NCI-H2196 treated with DMSO at 0.1 percent for 48 hours (cell line): ENCODE results near the gene C20orf96.
"Not testable (repeated sequence)": the region's sequence is repeated elsewhere in the genome, so short reads cannot be mapped to it uniquely, and the experiment has no call there.

Experiments used
- DNase-seq: peaks from one replicate; lab custom pipeline; 2025; ENCODE audit not compliant: unreplicated experiment; lab: John Stamatoyannopoulos, UW

C20orf96 gene

DNA sequence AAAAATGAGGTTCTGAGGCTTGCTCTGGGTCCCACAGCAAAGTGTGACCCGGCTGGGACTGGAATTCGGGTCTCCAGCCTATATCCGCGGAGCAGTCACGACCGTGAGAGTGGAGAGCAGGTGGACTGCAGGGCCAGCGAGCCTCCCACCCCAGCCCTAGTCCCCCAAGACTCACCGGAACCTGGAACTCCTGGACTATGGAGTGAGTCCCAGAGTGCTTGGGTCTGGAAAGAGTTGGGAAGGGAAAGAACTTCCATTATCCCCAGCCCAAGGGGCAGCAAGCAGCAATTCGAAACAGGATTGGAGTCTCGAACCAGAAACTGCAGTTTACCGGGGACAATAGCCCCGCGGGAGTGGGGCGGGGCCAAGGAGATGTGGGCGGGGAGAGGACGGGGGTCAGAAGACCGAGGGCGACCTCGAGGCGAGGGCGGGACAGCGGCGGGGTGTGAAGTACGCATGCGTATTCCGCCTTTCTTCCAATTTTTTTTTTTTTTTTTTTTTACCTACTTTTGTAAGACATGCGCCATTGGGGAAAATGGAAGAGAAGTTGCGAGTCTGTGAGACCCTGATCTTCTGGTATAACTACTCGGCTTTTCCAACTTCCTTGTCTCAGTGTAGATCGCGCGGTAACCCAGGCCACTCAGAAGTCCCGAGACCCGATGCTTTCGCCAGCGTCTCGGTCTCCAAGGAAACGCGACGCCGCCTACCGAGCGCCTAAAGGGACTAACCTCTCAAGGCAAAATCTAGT, at the start of gene C20orf96:
Gene C20orf96 (minus strand): TSS at position 667 of the 748 bp plus-strand sequence. CDS start 140 bp downstream, at position 527.
- peak; percentile 91 for DNase-seq

GRCh38 chr20:336040-336439, 45.5 kb upstream of the C20orf96 start:
- DNase-seq = not testable (repeated sequence)

DNA sequence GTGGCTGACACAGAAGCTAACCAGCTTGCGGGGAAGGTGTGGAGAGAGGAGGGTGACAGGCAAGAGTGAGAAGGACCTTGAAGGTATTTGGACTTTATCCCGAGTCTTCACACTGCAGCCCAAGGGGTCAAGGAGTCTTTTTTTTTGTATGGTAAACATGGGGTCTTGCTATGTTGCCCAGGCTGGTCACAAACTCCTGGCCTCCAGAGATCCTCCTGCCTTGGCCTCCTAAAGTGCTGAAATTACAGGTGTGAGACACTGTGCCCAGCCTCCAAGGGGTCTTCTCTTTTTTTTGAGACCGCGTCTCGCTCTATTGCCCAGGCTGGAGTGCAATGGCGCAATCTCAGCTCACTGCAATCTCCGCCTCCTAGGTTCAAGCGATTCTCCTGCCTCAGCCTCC, 44.0 kb upstream of the C20orf96 start:
- DNase-seq = no peak

- peak; percentile 48 for DNase-seq
Observed at GRCh38 chr20:330233-331149, 39.9 kb upstream of the C20orf96 start.

DNA sequence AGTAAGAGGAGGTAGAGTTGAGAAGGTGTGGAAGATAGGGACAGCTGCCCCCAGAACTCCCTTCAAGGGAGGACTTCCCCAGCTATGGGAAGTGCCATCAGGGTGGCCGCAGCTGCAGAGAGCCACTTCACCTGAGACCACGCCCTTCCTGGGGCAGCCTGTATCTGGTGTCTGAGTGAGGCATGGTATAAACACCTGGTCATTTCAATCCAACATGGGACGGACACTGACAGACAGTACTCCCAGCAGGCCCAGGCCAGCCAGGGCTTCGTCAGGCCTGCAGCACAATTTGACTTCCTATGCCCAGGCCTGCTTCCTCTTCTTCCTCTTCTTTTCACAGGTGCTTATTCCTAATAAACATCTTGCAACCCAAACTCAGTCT, 39.3 kb upstream of the C20orf96 start:
- no peak for DNase-seq

GRCh38 chr20:328975-329695, 38.6 kb upstream of the C20orf96 start:
- DNase-seq = no peak

DNA sequence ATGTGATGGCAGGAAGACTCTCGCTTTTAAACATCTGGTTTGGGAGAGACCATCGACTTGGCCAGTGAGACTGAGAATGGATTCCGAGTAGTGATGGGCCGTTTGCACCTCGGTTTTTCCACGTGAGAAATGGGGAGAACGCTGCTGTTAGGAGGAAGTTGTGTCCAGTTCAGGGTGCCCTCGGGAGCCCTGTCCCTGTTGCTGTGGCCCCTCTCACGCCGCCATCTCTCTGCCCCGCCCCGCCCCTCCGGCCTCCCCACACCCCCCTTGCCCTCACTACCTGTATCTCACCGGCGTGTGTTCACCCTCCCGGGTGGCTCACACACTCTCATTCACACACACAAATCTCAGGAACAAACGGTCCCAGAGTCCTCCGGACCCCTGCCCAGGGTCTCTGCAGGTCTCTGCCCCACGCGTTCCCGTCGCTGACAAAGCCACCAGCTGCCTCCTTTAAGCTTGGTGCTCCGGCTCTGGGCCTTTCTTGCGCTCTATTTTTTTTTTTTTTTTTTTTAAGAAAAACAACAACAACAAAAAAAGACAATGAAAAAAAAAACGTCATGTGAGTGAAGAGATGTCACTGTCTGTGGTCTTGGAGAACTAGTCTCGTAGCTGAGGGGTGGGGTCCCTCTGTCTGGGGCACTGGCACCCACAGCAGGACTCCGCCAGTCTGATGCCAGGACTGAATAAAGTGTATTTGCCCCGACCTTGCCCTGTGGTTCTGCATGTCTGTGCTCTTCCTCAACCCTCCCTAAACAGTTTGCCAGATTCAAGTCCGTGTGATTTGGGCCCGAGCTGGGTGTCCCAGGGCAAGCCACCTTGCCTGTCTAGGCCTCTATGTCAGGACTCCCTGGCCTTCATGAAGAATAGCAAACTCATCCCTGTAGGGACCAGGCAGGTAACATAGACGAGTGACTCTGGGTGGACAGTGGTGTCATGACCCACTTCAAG, 37.8 kb upstream of the C20orf96 start:
- no peak for DNase-seq

- DNase-seq = peak; percentile 81
Observed at GRCh38 chr20:327186-328026, 36.9 kb upstream of the C20orf96 start.

GRCh38 chr20:326645-327185, 36.2 kb upstream of the C20orf96 start:
- no peak for DNase-seq

DNA sequence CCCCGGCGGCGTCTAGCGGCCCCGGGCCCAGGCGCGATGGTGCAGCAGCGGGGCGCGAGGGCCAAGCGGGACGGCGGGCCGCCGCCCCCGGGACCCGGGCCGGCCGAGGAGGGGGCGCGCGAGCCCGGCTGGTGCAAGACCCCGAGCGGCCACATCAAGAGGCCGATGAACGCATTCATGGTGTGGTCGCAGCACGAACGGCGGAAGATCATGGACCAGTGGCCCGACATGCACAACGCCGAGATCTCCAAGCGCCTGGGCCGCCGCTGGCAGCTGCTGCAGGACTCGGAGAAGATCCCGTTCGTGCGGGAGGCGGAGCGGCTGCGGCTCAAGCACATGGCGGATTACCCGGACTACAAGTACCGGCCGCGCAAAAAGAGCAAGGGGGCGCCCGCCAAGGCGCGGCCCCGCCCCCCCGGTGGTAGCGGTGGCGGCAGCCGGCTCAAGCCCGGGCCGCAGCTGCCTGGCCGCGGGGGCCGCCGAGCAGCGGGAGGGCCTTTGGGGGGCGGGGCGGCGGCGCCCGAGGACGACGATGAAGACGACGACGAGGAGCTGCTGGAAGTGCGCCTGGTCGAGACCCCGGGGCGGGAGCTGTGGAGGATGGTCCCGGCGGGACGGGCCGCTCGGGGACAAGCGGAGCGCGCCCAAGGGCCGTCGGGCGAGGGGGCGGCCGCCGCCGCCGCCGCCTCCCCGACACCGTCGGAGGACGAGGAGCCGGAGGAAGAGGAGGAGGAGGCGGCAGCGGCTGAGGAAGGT, 35.5 kb upstream of the C20orf96 start:
- no peak for DNase-seq

DNA sequence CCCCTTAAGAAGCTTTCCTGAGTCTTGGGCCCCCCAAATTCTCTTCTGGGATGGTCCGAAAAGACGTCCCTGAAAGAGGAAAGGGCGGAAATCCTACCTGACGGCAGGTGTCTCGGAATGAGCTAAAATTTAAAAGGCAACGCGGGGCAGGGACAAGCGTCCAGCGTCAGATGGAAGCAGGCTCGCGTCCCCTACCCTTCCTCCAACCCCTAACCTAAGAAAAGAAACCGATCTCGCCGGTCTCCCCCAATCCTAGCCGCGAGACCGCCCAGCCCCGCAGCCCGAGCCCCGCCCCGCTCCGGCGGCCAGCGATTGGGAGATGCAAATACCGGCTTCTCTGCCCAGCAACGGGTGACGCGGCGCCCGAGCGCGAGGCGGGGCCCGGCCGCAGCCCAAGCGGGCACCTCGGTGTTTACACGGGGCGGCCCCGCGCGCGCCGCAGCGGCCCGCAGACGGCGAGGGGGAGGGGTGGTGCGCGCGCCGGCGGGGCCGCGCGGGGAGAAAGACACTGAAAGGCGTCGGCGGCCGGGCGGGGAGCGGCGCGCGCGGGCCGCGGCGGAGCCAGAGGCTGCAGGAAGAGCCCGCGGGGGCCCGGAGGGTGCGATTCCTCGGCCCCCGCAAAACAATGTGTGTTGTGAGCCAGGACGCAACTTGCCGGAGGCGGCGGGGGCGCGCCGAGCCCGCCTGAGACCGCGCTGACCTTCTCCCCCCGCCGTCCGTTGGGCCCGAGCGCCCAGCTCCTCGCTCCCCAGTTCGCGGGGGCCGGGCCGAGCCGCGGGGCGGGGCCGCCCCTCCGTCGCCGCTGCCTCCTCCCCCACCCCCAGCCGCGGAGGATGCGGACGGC, 34.7 kb upstream of the C20orf96 start, which contains the start of gene SOX12:
Gene SOX12 (plus strand): TSS at position 508 of the 844 bp plus-strand sequence. CDS start 373 bp downstream, outside the sequence.
- peak; percentile 91 for DNase-seq

DNA sequence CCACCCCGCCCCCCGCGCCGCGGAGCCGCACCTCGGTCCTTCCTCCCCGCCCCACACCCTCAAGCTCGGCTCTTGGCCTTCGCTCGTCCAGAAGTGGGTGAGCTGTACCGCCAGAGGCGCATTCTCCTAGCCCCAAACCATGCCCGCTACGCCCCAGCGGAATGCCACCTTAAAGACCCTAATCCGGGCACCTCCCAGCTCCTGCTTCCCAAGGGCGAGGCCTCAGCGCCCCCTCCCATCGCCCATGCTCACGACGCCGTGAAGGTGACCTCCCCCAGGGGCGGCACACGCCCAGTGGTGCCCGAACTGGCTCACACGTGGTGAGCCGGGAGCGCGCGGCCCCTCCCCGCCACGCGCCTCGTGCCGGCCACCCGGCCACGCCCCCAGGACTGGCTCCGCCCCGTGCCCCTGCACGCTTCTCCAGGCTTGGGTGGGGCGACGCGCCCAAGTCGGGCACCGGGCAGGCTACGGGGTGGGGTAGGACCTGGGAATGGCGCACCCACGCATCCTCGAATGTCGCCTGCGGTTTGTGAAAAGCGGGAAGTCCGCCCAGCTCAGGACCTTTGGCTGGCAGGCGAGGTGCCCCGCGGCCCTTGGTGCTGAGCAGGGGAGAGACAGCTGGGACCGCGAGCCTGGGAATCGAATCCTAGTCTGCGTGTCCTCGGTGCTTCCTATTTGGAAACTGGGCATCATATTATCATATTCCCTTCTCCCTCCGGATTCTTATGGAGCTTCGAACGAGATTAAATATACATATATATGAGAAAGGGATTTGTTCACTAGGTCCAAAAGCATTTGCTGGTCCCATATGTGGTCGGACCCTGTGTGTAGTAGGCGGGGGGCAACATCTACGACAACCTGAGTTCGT, 33.9 kb upstream of the C20orf96 start:
- DNase-seq = peak; percentile 79

DNA sequence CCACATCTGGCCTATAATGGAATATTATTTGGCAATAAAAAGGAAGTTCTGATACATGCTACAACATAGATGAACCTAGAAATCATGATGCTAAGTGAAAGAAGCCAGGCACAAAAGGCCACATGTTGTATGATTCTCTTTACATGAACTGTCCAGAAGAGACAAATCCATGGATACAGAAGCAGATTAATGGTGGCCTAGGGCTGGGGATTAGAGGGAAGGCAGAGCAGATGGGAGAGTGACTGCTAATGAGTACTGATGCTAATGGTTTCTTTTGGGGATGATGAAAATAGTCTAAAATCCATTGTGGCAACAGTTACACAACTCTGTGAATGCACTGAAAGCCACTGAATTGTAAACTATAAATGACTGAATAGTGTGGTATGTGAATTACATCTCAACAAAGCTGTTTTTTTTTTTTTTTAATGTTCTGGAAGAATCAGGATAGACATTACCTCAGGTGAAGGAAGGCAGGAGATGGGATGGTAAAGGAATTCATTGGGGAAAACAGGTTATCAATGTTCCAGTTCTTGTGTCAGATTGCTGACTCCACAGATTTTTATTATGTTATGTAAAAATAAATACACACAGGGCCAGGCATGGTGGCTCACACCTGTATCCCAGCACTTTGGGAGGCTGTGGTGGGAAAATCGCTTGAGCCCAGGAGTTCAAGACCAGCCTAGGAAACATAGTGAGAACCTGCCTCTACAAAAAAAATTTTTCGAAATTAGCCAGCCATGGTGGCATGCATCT, 25.9 kb upstream of the C20orf96 start:
- DNase-seq = no peak

GRCh38 chr20:313948-314347, 23.4 kb upstream of the C20orf96 start:
- no peak for DNase-seq

- no peak for DNase-seq
Observed at GRCh38 chr20:313402-313801, 22.9 kb upstream of the C20orf96 start.

- DNase-seq = no peak
Observed at GRCh38 chr20:312866-313265, 22.3 kb upstream of the C20orf96 start.
